T-cell (primary cell): ENCODE results near the gene ECI1. TPM values are rescaled to one million over a fixed set of nuclear protein-coding genes. Genes with fewer than 3 reads are reported as not detected.
"Not testable (repeated sequence)": the region's sequence is repeated elsewhere in the genome, so short reads cannot be mapped to it uniquely, and the experiment has no call there.

Experiments
- ATAC-seq, 4 experiments: fragments of 200-7000 bp in 3 of 4; fragments of 150-1000 bp in 1 of 4; cut with Tn5 transposase; replicated peaks in 1 of 4; 1 replicate in 3 of 4; 2 replicates in 1 of 4; pipeline ENCODE4 v1.10.0; 2021; ENCODE audit warnings: moderate library complexity in 3 of 4, mild to moderate bottlenecking in 2 of 4, moderate number of reproducible peaks in 1 of 4
- CTCF ChIA-PET, 2 donors: fragments of 300-600 bp; sonication (Branson Sonifier 250); formaldehyde crosslinking; loops; one replicate each; lab custom pipeline; 2022; ENCODE audit warnings: antibody characterized with exemption in 2 of 2; lab: Charles Lee
- POLR2A ChIA-PET, 2 donors: fragments of 300-600 bp; sonication (Branson Sonifier 250); formaldehyde crosslinking; loops; one replicate each; lab custom pipeline; 2022; ENCODE audit warnings: antibody characterized with exemption in 2 of 2; lab: Charles Lee
- DNase-seq, 35 experiments: peaks; one replicate each; pipeline versions ENCODE4 v3.0.0 to v3.0.0-alpha.2; 2013 to 2023
- H3K27ac ChIP-seq: one replicate; pipeline ENCODE4 v1.5.1; 2013; ENCODE audit warnings: low read length
- H3K27me3 ChIP-seq, 2 experiments: replicated peaks in 1 of 2; 1 replicate in 1 of 2; 2 replicates in 1 of 2; pipeline versions ENCODE4 v1.6.1 to v1.7.0; 2013; ENCODE audit warnings: low read length in 1 of 2, mixed read lengths in 1 of 2; ENCODE audit not compliant: control insufficient read depth in 2 of 2, insufficient read depth in 2 of 2; ENCODE audit errors: extremely low read depth in 1 of 2
- H3K36me3 ChIP-seq, 2 donors: 1 replicate in 1 of 2; 2 replicates in 1 of 2; pipeline versions ENCODE4 v1.6.1 to v1.7.0; 2013; ENCODE audit warnings: low read length in 1 of 2; ENCODE audit not compliant: control insufficient read depth in 2 of 2, insufficient read depth in 1 of 2; ENCODE audit errors: extremely low read depth in 1 of 2
- H3K4me1 ChIP-seq, 2 experiments: 1 replicate in 1 of 2; 2 replicates in 1 of 2; pipeline versions ENCODE4 v1.6.1 to v1.7.0; 2013; ENCODE audit warnings: low read length in 2 of 2, mixed read lengths in 1 of 2; ENCODE audit not compliant: insufficient read depth in 2 of 2, control insufficient read depth in 1 of 2; ENCODE audit errors: extremely low read depth in 1 of 2
- H3K4me3 ChIP-seq, 2 donors: 1 replicate in 1 of 2; 2 replicates in 1 of 2; pipeline versions ENCODE4 v1.5.1 to v1.7.0; 2013; ENCODE audit warnings: mild to moderate bottlenecking in 2 of 2, low read length in 1 of 2, moderate library complexity in 1 of 2; ENCODE audit not compliant: control insufficient read depth in 1 of 2; ENCODE audit errors: extremely low read depth in 1 of 2
- H3K9me3 ChIP-seq: 2 replicates; pipeline ENCODE4 v1.7.0; 2013
- H3K27ac Mint-ChIP-seq, 2 donors: one replicate each; pipeline ENCODE4 v1.8.0; 2020 to 2021; ENCODE audit warnings: mild to moderate bottlenecking in 2 of 2, mixed read lengths in 2 of 2
- H3K27me3 Mint-ChIP-seq, 2 donors: one replicate each; pipeline ENCODE4 v1.8.0; 2021 to 2022; ENCODE audit warnings: mixed read lengths in 2 of 2
- H3K36me3 Mint-ChIP-seq: one replicate; pipeline ENCODE4 v1.8.0; 2021; ENCODE audit warnings: mixed read lengths
- H3K4me1 Mint-ChIP-seq, 3 donors: one replicate each; pipeline ENCODE4 v1.8.0; 2020 to 2022; ENCODE audit warnings: mixed read lengths in 3 of 3, mild to moderate bottlenecking in 1 of 3
- H3K4me3 Mint-ChIP-seq, 3 donors: one replicate each; pipeline ENCODE4 v1.8.0; 2020 to 2022; ENCODE audit warnings: mild to moderate bottlenecking in 3 of 3, mixed read lengths in 3 of 3, moderate library complexity in 3 of 3
- H3K9me3 Mint-ChIP-seq, 3 donors: one replicate each; pipeline ENCODE4 v1.8.0; 2020 to 2022; ENCODE audit warnings: mixed read lengths in 3 of 3
- WGBS: methylation state at CpG from one replicate; pipeline ENCODE4 v1.1.5; 2013; ENCODE audit warnings: missing lambda C conversion rate; ENCODE audit not compliant: insufficient coverage; 5-methylcytosine and 5-hydroxymethylcytosine counted together
- total RNA-seq, 35 experiments: library from RNA in 6 of 35; stranded (reverse) in 6 of 35; fragments of 120-200 nt in 1 of 35; gene quantifications; one replicate each; pipeline versions ENCODE4 v1.2.1 to v1.2.4 and lab custom pipeline; 2013 to 2026

Gene ECI1
- total RNA-seq, 5 donors from 2014 or later (not counting 1 experiment from before 2014, with no cell fraction given), result 17.0 to 40.1 (median 37.7) TPM

DNA sequence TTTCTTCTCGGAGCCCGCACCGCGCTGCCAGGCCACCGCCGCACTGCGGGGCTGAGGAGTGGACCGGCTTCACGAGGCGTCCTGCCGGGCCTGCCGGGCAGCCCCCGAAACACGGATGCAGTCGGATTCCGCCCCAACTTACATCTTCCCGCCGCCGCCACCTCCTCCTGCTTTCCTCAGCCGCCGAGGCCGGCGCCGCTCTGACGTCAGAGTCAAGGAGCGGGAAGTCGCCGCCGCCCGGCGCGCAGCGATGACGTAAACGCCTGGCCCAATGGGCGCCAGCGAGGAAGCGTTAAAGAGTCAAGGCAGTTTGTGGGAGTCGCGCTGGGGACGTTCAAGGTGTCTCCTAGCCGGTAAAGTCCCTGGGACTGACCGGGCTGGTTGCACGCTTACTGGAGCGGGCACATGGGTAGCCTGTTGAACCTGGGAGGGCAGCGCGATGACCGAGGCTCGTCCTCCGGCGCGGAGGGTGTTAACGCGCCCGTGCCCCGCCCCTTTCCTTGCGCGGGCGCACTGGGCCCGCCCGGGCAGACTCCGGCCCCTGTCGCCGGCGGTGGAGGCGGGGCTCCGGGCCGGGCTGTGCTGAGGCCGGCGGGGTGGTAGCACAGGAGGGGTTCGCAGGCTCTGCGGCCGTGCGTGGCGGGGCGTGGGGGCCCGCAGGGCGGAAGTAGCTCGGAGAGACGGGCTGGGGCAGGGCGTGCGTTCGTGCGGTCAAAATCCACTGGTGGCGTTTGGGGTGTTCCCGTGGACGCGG, 16.7 kb upstream of the ECI1 start, which contains the start of gene RNPS1:
TSS of gene RNPS1 (minus strand) at position 214 of the 754 bp plus-strand sequence. CDS start 3,483 bp downstream, outside the sequence.
- Mint-ChIP-seq H3K27ac (peak within 1 kb of the TSS; percentile 96 to 99), H3K27me3 (no peaks in the 10 kb centered on the region), H3K36me3 (peaks cover 4% of the 10 kb centered on the region), H3K9me3 (no peaks in the 10 kb centered on the region), H3K4me3 (peak within 1 kb of the TSS; percentile 92 to 96 (median 94)), H3K4me1 (peaks cover 35 to 47% (median 42%) of the 10 kb centered on the region in 3 donors)
- H3K4me3 ChIP-seq, result peak within 1 kb of the TSS; percentile 94
- peak; percentile 86 to 98 (median 94) for DNase-seq
- ATAC-seq, result peak; percentile 87 to 89 (median 88)
- under 1% methylated on average over 85 of the region's 88 CpGs for WGBS
- peaks cover 4 to 35% of the 10 kb centered on the region in 2 experiments for H3K4me1 ChIP-seq
- H3K27ac ChIP-seq, result peak within 1 kb of the TSS; percentile 93
- no peaks in the 10 kb centered on the region for H3K27me3 ChIP-seq
- H3K9me3 ChIP-seq, result no peaks in the 10 kb centered on the region
- ChIA-PET CTCF (interaction anchor here in 1 of 2 donors (0.6 kb wide), 1 partner anchor 860 kb away, joined by 3 read pairs; no protein-coding TSS in a partner anchor), POLR2A (no interaction called here)
- H3K36me3 ChIP-seq, result peaks cover 0 to 17% of the 10 kb centered on the region in 2 donors

GRCh38 chr16:2267505-2267912, 16.1 kb upstream of the ECI1 start:
- CTCF ChIA-PET, H3K9me3 Mint-ChIP-seq, H3K27me3 Mint-ChIP-seq, H3K36me3 Mint-ChIP-seq, H3K27me3 ChIP-seq, POLR2A ChIA-PET, H3K9me3 ChIP-seq: not testable (repeated sequence)
- DNase-seq (peak in 1 of 35 experiments; percentile 11), ATAC-seq (peak; percentile 53 to 57 (median 54))
- H3K27ac Mint-ChIP-seq, result peak overlapping the region; percentile 96 to 99
- 0% methylated on average over 34 of the region's 54 CpGs for WGBS
- Histone ChIP-seq H3K4me3 (peak overlapping the region; percentile 94), H3K36me3 (peaks cover 0 to 23% of the 10 kb centered on the region in 2 donors), H3K27ac (peak overlapping the region; percentile 93), H3K4me1 (peaks cover 4 to 35% of the 10 kb centered on the region in 2 experiments)
- peaks cover 35 to 47% (median 42%) of the 10 kb centered on the region in 3 donors for H3K4me1 Mint-ChIP-seq
- peak overlapping the region; percentile 92 to 96 (median 94) for H3K4me3 Mint-ChIP-seq

- Histone ChIP-seq H3K36me3 (peaks cover 0 to 29% of the 10 kb centered on the region in 2 donors), H3K4me3 (peak overlapping the region; percentile 94), H3K27ac (peak overlapping the region; percentile 68), H3K4me1 (peaks cover 4 to 35% of the 10 kb centered on the region in 2 experiments)
- CTCF ChIA-PET, H3K27me3 Mint-ChIP-seq, ATAC-seq, H3K27me3 ChIP-seq, H3K9me3 ChIP-seq, H3K9me3 Mint-ChIP-seq: not testable (repeated sequence)
- Mint-ChIP-seq H3K4me3 (peak overlapping the region; percentile 92 to 96 (median 94)), H3K4me1 (peaks cover 35 to 47% (median 42%) of the 10 kb centered on the region in 3 donors), H3K36me3 (peaks cover 12% of the 10 kb centered on the region), H3K27ac (peak overlapping the region; percentile 82 to 83)
- WGBS, result no CpG with 5 or more reads among the region's 12 CpGs
- DNase-seq, result peak in 16 of 35 experiments; percentile 9 to 53 (median 28)
- POLR2A ChIA-PET, result interaction anchor here in 1 of 2 donors (0.6 kb wide), 1 partner anchor 302 kb away, joined by 3 read pairs; the partner anchor contains the start of gene RPS2
Observed at GRCh38 chr16:2266887-2267286, 15.5 kb upstream of the ECI1 start.

DNA sequence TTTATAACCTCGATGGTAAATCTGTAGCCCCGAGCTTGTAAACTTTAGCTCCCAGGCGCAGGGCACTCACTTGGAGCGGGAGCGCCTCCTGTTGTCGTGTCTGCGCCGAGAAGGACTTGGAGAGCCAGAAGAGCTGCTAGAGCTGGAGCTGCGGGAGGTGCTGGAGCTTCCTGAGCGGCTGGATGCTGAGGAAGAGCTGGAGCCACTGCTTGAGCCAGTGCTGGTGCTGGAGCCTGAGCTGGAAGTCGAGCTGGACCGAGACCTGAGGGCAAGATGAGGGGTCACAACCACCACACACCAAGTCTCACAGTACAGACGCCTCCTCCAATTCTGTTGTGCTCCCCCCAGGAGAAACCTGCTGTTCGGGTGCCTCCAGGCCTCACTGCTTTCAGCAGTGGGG, 11.6 kb upstream of the ECI1 start:
- not testable (repeated sequence) for H3K27ac Mint-ChIP-seq

DNA sequence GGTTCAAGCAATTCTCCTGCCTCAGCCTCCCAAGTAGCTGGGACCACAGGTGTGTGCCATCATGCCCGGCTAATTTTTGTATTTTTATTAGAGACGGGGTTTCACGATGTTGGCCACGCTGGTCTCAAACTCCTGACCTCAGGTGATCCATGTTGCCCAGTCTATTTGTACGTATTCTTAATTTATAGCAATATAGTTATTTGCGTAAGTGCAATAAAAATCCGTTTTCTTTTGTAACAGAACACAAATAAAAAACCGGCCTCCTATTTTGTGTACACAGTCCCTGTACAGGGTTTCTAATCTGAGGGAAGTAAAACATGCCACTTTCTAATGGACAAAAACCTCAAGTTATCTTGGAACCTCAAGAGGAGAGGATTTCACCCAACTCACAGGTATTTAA, 8.9 kb upstream of the ECI1 start:
- H3K9me3 ChIP-seq, result no peaks in the 10 kb centered on the region
- peaks cover 0 to under 1% of the 10 kb centered on the region in 2 experiments for H3K4me1 ChIP-seq
- ChIA-PET POLR2A (interaction anchor here (0.6 to 0.7 kb wide), 2 partner anchors 9 to 893 kb away, joined by 3 to 18 read pairs; partner anchors contain the start of gene ECI1 (in 1 of the 2)), CTCF (no interaction called here)
- H3K4me3 ChIP-seq, result no peak overlapping the region
- Mint-ChIP-seq H3K4me3 (no peak overlapping the region), H3K27ac (no peak overlapping the region), H3K9me3 (no peaks in the 10 kb centered on the region), H3K4me1 (peaks cover 9 to 11% (median 9%) of the 10 kb centered on the region in 3 donors), H3K36me3 (peaks cover 45% of the 10 kb centered on the region), H3K27me3 (no peaks in the 10 kb centered on the region)
- 100% methylated on average over 1 of the region's 8 CpGs for WGBS
- no peak overlapping the region for H3K27ac ChIP-seq
- no peaks in the 10 kb centered on the region for H3K27me3 ChIP-seq
- no peak for DNase-seq
- H3K36me3 ChIP-seq, result peaks cover 10 to 83% of the 10 kb centered on the region in 2 donors
- ATAC-seq, result no peak

More for the DNA sequence above, 11.6 kb upstream of the ECI1 start:
- not testable (repeated sequence) for H3K4me3 ChIP-seq, H3K4me3 Mint-ChIP-seq, H3K27ac ChIP-seq, H3K27me3 Mint-ChIP-seq, H3K9me3 Mint-ChIP-seq, H3K27me3 ChIP-seq, DNase-seq, ATAC-seq, H3K9me3 ChIP-seq
- WGBS, result 93% methylated on average over 6 of the region's 14 CpGs
- POLR2A ChIA-PET, result interaction anchor here in 1 of 2 donors (0.6 kb wide), 1 partner anchor 506 kb away, joined by 3 read pairs; no protein-coding TSS in a partner anchor
- peaks cover 0 to 15% of the 10 kb centered on the region in 2 experiments for H3K4me1 ChIP-seq
- H3K4me1 Mint-ChIP-seq, result peaks cover 25 to 32% (median 31%) of the 10 kb centered on the region in 3 donors
- peaks cover 2 to 55% of the 10 kb centered on the region in 2 donors for H3K36me3 ChIP-seq
- peaks cover 23% of the 10 kb centered on the region for H3K36me3 Mint-ChIP-seq
- CTCF ChIA-PET, result interaction anchor here in 1 of 2 donors (0.9 kb wide), 1 partner anchor 12 kb away, joined by 6 read pairs; the partner anchor contains the start of gene ECI1

- ChIA-PET CTCF (interaction anchor here in 1 of 2 donors (0.8 kb wide), 1 partner anchor 64 kb away, joined by 3 read pairs; no protein-coding TSS in a partner anchor), POLR2A (interaction anchor here (0.6 to 0.7 kb wide), 2 partner anchors 103 to 409 kb away, joined by 3 read pairs; partner anchors contain the start of gene TRAF7 (in 1 of the 2))
- WGBS, result 100% methylated on average over 2 of the region's 7 CpGs
- H3K4me3 Mint-ChIP-seq, H3K9me3 ChIP-seq, H3K9me3 Mint-ChIP-seq, ATAC-seq, H3K4me1 ChIP-seq, H3K4me1 Mint-ChIP-seq, H3K4me3 ChIP-seq, H3K27ac ChIP-seq, H3K27me3 ChIP-seq, DNase-seq, H3K27ac Mint-ChIP-seq, H3K27me3 Mint-ChIP-seq: not testable (repeated sequence)
- H3K36me3 Mint-ChIP-seq, result peaks cover 46% of the 10 kb centered on the region
- peaks cover 10 to 83% of the 10 kb centered on the region in 2 donors for H3K36me3 ChIP-seq
Observed at GRCh38 chr16:2258530-2258929, 7.1 kb upstream of the ECI1 start.
